HepG2 (cell line): ENCODE data around the gene SNRPD1. TPM values are rescaled to one million over a fixed set of nuclear protein-coding genes. Genes with fewer than 3 reads are reported as not detected.

Source experiments
- ATAC-seq: fragments of 200-7000 bp; cut with Tn5 transposase; 3 replicates; pipeline ENCODE4 v1.9.1; 2020; ENCODE audit warnings: mild to moderate bottlenecking, moderate library complexity
- BruUV-seq: library from RNA; stranded (reverse); fragments of 400-500 nt; replicated peaks from 2 replicates; lab custom pipeline; 2021; lab: Mats Ljungman, UMichigan
- CTCF ChIA-PET: fragments of 300-600 bp; formaldehyde crosslinking; extraction: SDS; loops from one replicate; lab custom pipeline; 2021; ENCODE audit warnings: low total read pairs, inconsistent platforms, low intra/inter-chr PET ratio; lab: Yijun Ruan, JAX
- POLR2A ChIA-PET: fragments of 350-600 bp; sonication (Branson Sonifier 250); formaldehyde crosslinking; loops from one replicate; lab custom pipeline; 2020; ENCODE audit warnings: antibody characterized with exemption, inconsistent platforms; lab: Yijun Ruan, JAX
- DNase-seq: peaks from one replicate; pipeline ENCODE4 v3.0.0-alpha.2; 2015; ENCODE audit warnings: low spot score
- FAIRE-seq: peaks from 3 replicates; lab custom pipeline; 2011; peaks lifted over from hg19 to GRCh38; lab: Jason Lieb, UNC
- H2AFZ ChIP-seq: one replicate; pipeline ENCODE4 v1.6.1; 2011; ENCODE audit warnings: low read length, inconsistent platforms
- H3K27ac ChIP-seq: fragments of 300-600 bp; 3 replicates; pipeline ENCODE4 v1.8.0; 2011; ENCODE audit warnings: mixed run types, mild to moderate bottlenecking, mixed read lengths, low read length, inconsistent platforms; ENCODE audit not compliant: insufficient read depth; ENCODE audit errors: extremely low read length
- H3K27me3 ChIP-seq, 2 experiments: fragments of 200-600 bp in 1 of 2; 2 replicates in 1 of 2; 3 replicates in 1 of 2; pipeline versions ENCODE4 v1.6.0 to v1.8.0; 2011; ENCODE audit warnings: low read length in 2 of 2, mild to moderate bottlenecking in 2 of 2, moderate library complexity in 2 of 2, inconsistent platforms in 1 of 2; ENCODE audit not compliant: insufficient read depth in 2 of 2, control insufficient read depth in 1 of 2
- H3K36me3 ChIP-seq, 2 experiments: fragments of 200-600 bp in 1 of 2; replicated peaks in 1 of 2; 2 replicates in 1 of 2; 3 replicates in 1 of 2; pipeline versions ENCODE4 v1.5.1 to v1.8.0; 2011; ENCODE audit warnings: low read length in 2 of 2, inconsistent platforms in 1 of 2; ENCODE audit not compliant: insufficient read depth in 2 of 2, control insufficient read depth in 1 of 2
- H3K4me1 ChIP-seq: 2 replicates; pipeline ENCODE4 v1.5.1; 2012; ENCODE audit warnings: low read length, inconsistent platforms; ENCODE audit not compliant: insufficient read depth
- H3K4me2 ChIP-seq: 2 replicates; pipeline ENCODE4 v1.6.0; 2011; ENCODE audit warnings: low read depth, low read length, inconsistent platforms
- H3K4me3 ChIP-seq, 3 experiments: fragments of 200-600 bp in 1 of 3; sonication (generic), shearing (Covaris generic) in 1 of 3; replicated peaks in 1 of 3; 2 replicates each; pipeline ENCODE4 v1.5.1; 2011 to 2016; ENCODE audit warnings: low read length in 3 of 3, inconsistent platforms in 2 of 3, low read depth in 2 of 3, mild to moderate bottlenecking in 2 of 3, control low read depth in 1 of 3, mixed read lengths in 1 of 3; ENCODE audit not compliant: insufficient read depth in 1 of 3
- H3K79me2 ChIP-seq: one replicate; pipeline ENCODE4 v1.6.1; 2011; ENCODE audit warnings: low read length, inconsistent platforms; ENCODE audit not compliant: insufficient read depth
- H3K9ac ChIP-seq: 2 replicates; pipeline ENCODE4 v1.6.0; 2011; ENCODE audit warnings: mild to moderate bottlenecking, low read depth, low read length, inconsistent platforms; ENCODE audit not compliant: insufficient read depth
- H3K9me3 ChIP-seq: 2 replicates; pipeline ENCODE4 v1.5.1; 2012; ENCODE audit warnings: mild to moderate bottlenecking, low read length
- H4K20me1 ChIP-seq: 2 replicates; pipeline ENCODE4 v1.6.0; 2011; ENCODE audit warnings: inconsistent platforms, mild to moderate bottlenecking, low read length, moderate library complexity; ENCODE audit not compliant: insufficient read depth
- NBN ChIP-seq: fragments of 450-650 bp; conservative IDR thresholded peaks from 2 replicates; pipeline ENCODE4 v1.6.1; 2017
- SP1 ChIP-seq, 2 experiments: fragments of 450-650 bp in 1 of 2; sonication (generic) in 1 of 2; formaldehyde crosslinking in 1 of 2; IDR thresholded peaks; 2 replicates each; pipeline versions ENCODE4 v1.4.0 to v1.6.1; 2016 to 2020; ENCODE audit warnings: missing genetic modification reagents in 1 of 2
- ZFAT ChIP-seq: sonication (generic); formaldehyde crosslinking; conservative IDR thresholded peaks from 2 replicates; pipeline ENCODE4 v1.8.1; 2023; ENCODE audit warnings: missing genetic modification reagents, inconsistent platforms
- ZNF33A ChIP-seq: sonication (generic); formaldehyde crosslinking; IDR thresholded peaks from 2 replicates; pipeline ENCODE4 v1.5.1; 2020; ENCODE audit warnings: missing genetic modification reagents, mild to moderate bottlenecking, moderate library complexity, borderline replicate concordance
- ZNF550 ChIP-seq: sonication (generic); formaldehyde crosslinking; IDR thresholded peaks from 2 replicates; pipeline ENCODE4 v1.4.0; 2020; ENCODE audit warnings: mild to moderate bottlenecking, missing genetic modification reagents, borderline replicate concordance
- WGBS: methylation state at CpG from one replicate; pipeline ENCODE4 v1.1.6; 2017; ENCODE audit warnings: low lambda C conversion rate; 5-methylcytosine and 5-hydroxymethylcytosine counted together
- in situ Hi-C: cut with HindIII; loops from 2 replicates; pipeline ENCODE4 v1.10.0; 2017; ENCODE audit warnings: low pct_unique_long_range_greater_than_20kb; ENCODE audit not compliant: extremely low pct_ligation_motif_present
- intact Hi-C: fragments of 100-400 bp; cut with micrococcal nuclease; formaldehyde crosslinking; loops from one replicate; pipeline ENCODE4 v1.10.0; 2022; ENCODE audit not compliant: unreplicated experiment
- polyA plus RNA-seq, 8 experiments: library from polyadenylated mRNA; depleted of rRNA in 3 of 8; stranded (reverse) in 7 of 8; unstranded in 1 of 8; fragments of >200 nt; fragmentation: Illumina TruSeq in 4 of 8; extraction: Trizol in 4 of 8; gene quantifications; 2 replicates each; pipeline versions ENCODE4 v1.2.1 to v1.2.3, GENCODE V29; 2011 to 2016; ENCODE audit warnings: low read depth in 4 of 8, missing spikeins in 1 of 8, mixed read lengths in 1 of 8; ENCODE audit not compliant: insufficient read depth in 1 of 8
- total RNA-seq, 5 experiments: library from RNA; depleted of rRNA; stranded (reverse); fragments of >200 nt; fragmentation: Illumina TruSeq; extraction: Trizol; gene quantifications; 2 replicates each; pipeline ENCODE4 v1.2.3, GENCODE V29; 2016; ENCODE audit warnings: low read depth in 1 of 5
- TF ChIP-seq, protein P1 (sequence below): IDR thresholded peaks from 2 replicates; pipeline ENCODE4 v1.6.1; 2012; ENCODE audit warnings: low read length, improper control_type of control experiment
- TF ChIP-seq, protein P2 (sequence below): sonication (generic); formaldehyde crosslinking; IDR thresholded peaks from 2 replicates; pipeline ENCODE4 v1.4.0; 2020; ENCODE audit warnings: missing genetic modification reagents, borderline replicate concordance

SNRPD1 gene
- total and polyA plus RNA-seq, 2 of the 13 experiments (the other 11 are each of a cell fraction or from before 2014, with no cell fraction given), result 22.7 to 275 TPM

DNA sequence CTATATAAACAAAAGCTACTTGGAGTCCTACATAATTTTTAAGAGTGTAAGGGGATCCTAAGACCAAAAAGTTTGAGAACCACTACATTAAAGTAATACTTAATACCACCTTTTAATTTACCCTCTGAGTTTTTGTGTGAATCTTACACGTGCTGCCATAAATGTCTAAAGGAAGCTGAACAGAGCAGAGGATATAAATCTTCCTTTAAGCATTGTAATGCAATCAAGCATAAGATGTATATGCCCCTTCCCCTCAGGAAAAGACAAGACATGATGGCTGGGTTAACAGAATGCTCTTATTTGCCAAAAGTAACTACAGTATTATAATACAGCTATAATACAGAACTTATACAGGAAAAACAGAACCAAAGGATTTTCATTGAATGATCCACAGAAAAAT lies 14.5 kb upstream of the SNRPD1 start:
- no peak for ATAC-seq
- no peaks in the 10 kb centered on the region; a peak in 1 of 5 replicates for H3K27me3 ChIP-seq
- POLR2A ChIA-PET, result interaction anchor here (1.1 kb wide), 1 partner anchor 143 kb away, joined by 3 read pairs; the partner anchor contains the start of gene MIB1
- intact Hi-C loops (no loop called here), in situ Hi-C loops (no loop called here)
- 0 out of 2 replicates have a peak, but pooled peaks cover 11% of the 10 kb centered on the region for H4K20me1 ChIP-seq
- H3K79me2 ChIP-seq, result peaks cover 56% of the 10 kb centered on the region
- no peak overlapping the region; a peak in 1 of 6 replicates for H3K4me3 ChIP-seq
- H3K27ac ChIP-seq, result no peak overlapping the region
- H3K9ac ChIP-seq, result no peak overlapping the region
- no peak for DNase-seq
- H3K4me2 ChIP-seq, result peak overlapping the region; percentile 80
- CTCF ChIA-PET, result no interaction called here
- 0 out of 5 replicates have a peak, but pooled peaks cover 0 to 5% of the 10 kb centered on the region in 2 experiments for H3K36me3 ChIP-seq
- H3K9me3 ChIP-seq, result no peaks in the 10 kb centered on the region
- H2AFZ ChIP-seq, result no peak overlapping the region
- peaks cover 36% of the 10 kb centered on the region for H3K4me1 ChIP-seq
- FAIRE-seq, result no peak
- WGBS, result 79% methylated on average over 1 of the region's 1 CpG
- BruUV-seq, result no TSS peak
- TF ChIP-seq, protein P1, sequence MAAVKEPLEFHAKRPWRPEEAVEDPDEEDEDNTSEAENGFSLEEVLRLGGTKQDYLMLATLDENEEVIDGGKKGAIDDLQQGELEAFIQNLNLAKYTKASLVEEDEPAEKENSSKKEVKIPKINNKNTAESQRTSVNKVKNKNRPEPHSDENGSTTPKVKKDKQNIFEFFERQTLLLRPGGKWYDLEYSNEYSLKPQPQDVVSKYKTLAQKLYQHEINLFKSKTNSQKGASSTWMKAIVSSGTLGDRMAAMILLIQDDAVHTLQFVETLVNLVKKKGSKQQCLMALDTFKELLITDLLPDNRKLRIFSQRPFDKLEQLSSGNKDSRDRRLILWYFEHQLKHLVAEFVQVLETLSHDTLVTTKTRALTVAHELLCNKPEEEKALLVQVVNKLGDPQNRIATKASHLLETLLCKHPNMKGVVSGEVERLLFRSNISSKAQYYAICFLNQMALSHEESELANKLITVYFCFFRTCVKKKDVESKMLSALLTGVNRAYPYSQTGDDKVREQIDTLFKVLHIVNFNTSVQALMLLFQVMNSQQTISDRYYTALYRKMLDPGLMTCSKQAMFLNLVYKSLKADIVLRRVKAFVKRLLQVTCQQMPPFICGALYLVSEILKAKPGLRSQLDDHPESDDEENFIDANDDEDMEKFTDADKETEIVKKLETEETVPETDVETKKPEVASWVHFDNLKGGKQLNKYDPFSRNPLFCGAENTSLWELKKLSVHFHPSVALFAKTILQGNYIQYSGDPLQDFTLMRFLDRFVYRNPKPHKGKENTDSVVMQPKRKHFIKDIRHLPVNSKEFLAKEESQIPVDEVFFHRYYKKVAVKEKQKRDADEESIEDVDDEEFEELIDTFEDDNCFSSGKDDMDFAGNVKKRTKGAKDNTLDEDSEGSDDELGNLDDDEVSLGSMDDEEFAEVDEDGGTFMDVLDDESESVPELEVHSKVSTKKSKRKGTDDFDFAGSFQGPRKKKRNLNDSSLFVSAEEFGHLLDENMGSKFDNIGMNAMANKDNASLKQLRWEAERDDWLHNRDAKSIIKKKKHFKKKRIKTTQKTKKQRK, result no peak
- TF ChIP-seq, protein P2, sequence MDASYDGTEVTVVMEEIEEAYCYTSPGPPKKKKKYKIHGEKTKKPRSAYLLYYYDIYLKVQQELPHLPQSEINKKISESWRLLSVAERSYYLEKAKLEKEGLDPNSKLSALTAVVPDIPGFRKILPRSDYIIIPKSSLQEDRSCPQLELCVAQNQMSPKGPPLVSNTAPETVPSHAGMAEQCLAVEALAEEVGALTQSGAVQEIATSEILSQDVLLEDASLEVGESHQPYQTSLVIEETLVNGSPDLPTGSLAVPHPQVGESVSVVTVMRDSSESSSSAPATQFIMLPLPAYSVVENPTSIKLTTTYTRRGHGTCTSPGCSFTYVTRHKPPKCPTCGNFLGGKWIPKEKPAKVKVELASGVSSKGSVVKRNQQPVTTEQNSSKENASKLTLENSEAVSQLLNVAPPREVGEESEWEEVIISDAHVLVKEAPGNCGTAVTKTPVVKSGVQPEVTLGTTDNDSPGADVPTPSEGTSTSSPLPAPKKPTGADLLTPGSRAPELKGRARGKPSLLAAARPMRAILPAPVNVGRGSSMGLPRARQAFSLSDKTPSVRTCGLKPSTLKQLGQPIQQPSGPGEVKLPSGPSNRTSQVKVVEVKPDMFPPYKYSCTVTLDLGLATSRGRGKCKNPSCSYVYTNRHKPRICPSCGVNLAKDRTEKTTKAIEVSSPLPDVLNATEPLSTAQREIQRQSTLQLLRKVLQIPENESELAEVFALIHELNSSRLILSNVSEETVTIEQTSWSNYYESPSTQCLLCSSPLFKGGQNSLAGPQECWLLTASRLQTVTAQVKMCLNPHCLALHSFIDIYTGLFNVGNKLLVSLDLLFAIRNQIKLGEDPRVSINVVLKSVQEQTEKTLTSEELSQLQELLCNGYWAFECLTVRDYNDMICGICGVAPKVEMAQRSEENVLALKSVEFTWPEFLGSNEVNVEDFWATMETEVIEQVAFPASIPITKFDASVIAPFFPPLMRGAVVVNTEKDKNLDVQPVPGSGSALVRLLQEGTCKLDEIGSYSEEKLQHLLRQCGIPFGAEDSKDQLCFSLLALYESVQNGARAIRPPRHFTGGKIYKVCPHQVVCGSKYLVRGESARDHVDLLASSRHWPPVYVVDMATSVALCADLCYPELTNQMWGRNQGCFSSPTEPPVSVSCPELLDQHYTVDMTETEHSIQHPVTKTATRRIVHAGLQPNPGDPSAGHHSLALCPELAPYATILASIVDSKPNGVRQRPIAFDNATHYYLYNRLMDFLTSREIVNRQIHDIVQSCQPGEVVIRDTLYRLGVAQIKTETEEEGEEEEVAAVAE (CRISPR knock-in tag), result no peak
- TF ChIP-seq ZNF550 (no peak), ZNF33A (no peak), SP1 (IDR thresholded peaks at IDR 0.05) (no peak), SP1 (CRISPR knock-in tag; IDR thresholded peaks at IDR 0.05) (no peak), NBN (no peak), ZFAT (CRISPR knock-in tag) (no peak)
